ENCODE results near the gene PATJ.

DNA sequence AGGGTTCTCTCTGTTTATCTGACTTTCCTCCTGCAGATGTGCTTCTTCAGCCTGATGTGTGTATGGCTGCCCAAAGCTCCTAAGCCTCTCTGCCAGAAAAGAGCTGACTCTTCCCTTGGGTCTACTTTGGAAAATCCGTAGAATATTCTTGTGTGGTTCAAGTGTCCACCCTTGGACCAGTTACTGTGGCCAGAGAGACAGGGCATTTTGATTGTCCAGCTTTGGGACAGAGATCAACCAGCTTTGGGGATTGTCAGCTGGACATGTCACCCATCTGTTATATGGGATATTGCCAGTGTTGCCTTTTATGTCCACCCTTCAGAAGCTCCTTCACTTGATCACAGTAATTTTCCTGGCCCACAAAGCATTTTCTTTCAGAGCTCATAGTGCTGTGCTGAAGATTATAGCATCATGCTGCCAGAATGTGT, 326.1 kb downstream of the PATJ start:
- TF ChIP-seq CTCF (IDR thresholded peaks at IDR 0.05; ENCODE audit: poor library complexity, severe bottlenecking): no peak
- TF ChIP-seq EZH2 (IDR thresholded peaks at IDR 0.05; ENCODE audit: borderline replicate concordance, insufficient read depth, low read length, poor library complexity, severe bottlenecking): no peak
- no peak for TF ChIP-seq REST (IDR thresholded peaks at IDR 0.05; ENCODE audit: borderline replicate concordance)

All from neural cell (in vitro differentiated cells).